Erythroblast (primary cell): ENCODE results near the gene JADE2.

ENCODE experiments used
- GATA1 ChIP-seq: IDR thresholded peaks from 2 replicates; pipeline ENCODE4 v1.6.1; 2011; ENCODE audit warnings: low read depth, mild to moderate bottlenecking, control low read depth, low read length, moderate library complexity
- POLR2A ChIP-seq: IDR thresholded peaks from 2 replicates; pipeline ENCODE4 v1.6.1; 2011; ENCODE audit warnings: mild to moderate bottlenecking, low read length

DNA sequence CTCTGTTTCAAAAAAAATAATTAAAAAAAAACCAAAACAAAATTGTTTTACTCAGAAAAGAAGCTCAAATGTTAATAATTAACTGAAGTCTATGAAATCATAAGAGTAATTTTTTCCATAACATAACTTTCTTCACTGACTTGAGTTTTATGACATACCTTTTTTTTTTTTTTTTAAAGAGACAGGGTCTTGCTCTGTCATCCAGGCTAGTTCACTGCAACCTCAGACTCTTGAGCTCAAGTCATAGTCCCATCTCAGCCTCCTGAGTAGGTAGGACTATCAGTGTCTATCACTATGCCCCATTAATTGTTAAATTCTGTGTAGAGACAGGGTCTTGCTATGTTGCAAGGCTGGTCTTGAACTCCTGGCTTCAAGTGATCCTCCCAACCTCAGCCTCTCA lies 85.3 kb downstream of the JADE2 start:
- TF ChIP-seq POLR2A: no peak
- no peak for TF ChIP-seq GATA1
